Liver (tissue), 9 donors: ENCODE data around the gene KSR1. TPM values are rescaled to one million over a fixed set of nuclear protein-coding genes. Genes with fewer than 3 reads are reported as not detected.

ENCODE experiments used
- DNase-seq: peaks from one replicate; pipeline ENCODE4 v3.0.0-alpha.2; 2017; ENCODE audit warnings: low spot score
- H3K27ac ChIP-seq, 2 donors: one replicate each; pipeline ENCODE4 v1.7.0; 2013; ENCODE audit warnings: inconsistent platforms in 2 of 2, low read length in 2 of 2, control low read depth in 1 of 2, low read depth in 1 of 2, mild to moderate bottlenecking in 1 of 2
- H3K27me3 ChIP-seq, 4 donors: one replicate each; pipeline versions ENCODE4 v1.6.1 to v1.7.0; 2013; ENCODE audit warnings: low read length in 3 of 4, inconsistent platforms in 1 of 4, mild to moderate bottlenecking in 1 of 4, moderate library complexity in 1 of 4; ENCODE audit not compliant: control insufficient read depth in 4 of 4, insufficient read depth in 4 of 4
- H3K36me3 ChIP-seq, 4 donors: one replicate each; pipeline versions ENCODE4 v1.6.1 to v1.7.0; 2013; ENCODE audit warnings: low read length in 3 of 4, mild to moderate bottlenecking in 3 of 4, low read depth in 1 of 4, moderate library complexity in 1 of 4; ENCODE audit not compliant: control insufficient read depth in 4 of 4, insufficient read depth in 3 of 4
- H3K4me1 ChIP-seq, 4 donors: one replicate each; pipeline versions ENCODE4 v1.6.1 to v1.7.0; 2013; ENCODE audit warnings: low read length in 3 of 4, mild to moderate bottlenecking in 3 of 4, moderate library complexity in 1 of 4; ENCODE audit not compliant: control insufficient read depth in 4 of 4, insufficient read depth in 4 of 4
- H3K4me3 ChIP-seq, 3 donors: one replicate each; pipeline versions ENCODE4 v1.6.1 to v1.7.0; 2013; ENCODE audit warnings: low read length in 3 of 3, control low read depth in 1 of 3, low read depth in 1 of 3, mild to moderate bottlenecking in 1 of 3
- H3K9ac ChIP-seq, 2 donors: one replicate each; pipeline ENCODE4 v1.7.0; 2013; ENCODE audit warnings: low read length in 2 of 2, mild to moderate bottlenecking in 2 of 2, moderate library complexity in 2 of 2, control low read depth in 1 of 2, low read depth in 1 of 2
- H3K9me3 ChIP-seq, 4 donors: one replicate each; pipeline versions ENCODE4 v1.6.1 to v1.7.0; 2013; ENCODE audit warnings: low read length in 3 of 4; ENCODE audit not compliant: control insufficient read depth in 4 of 4
- CTCF ChIP-seq: fragments of 150-350 bp; IDR thresholded peaks from 2 replicates; pipeline ENCODE4 v1.5.1; 2017; ENCODE audit warnings: improper control_type of control experiment, low read depth, low read length; ENCODE audit not compliant: missing input control
- EGR1 ChIP-seq, 2 donors: IDR thresholded peaks; 2 replicates each; pipeline ENCODE4 v1.6.1; 2016 to 2018; ENCODE audit warnings: antibody characterized with exemption in 2 of 2, low read depth in 2 of 2
- FOXA1 ChIP-seq: IDR thresholded peaks from 2 replicates; pipeline ENCODE4 v1.6.1; 2016; ENCODE audit warnings: antibody characterized with exemption
- FOXA2 ChIP-seq: IDR thresholded peaks from 2 replicates; pipeline ENCODE4 v1.6.1; 2016; ENCODE audit warnings: antibody characterized with exemption
- GABPA ChIP-seq, 2 donors: IDR thresholded peaks in 1 of 2; conservative IDR thresholded peaks in 1 of 2; 2 replicates each; pipeline ENCODE4 v1.6.1; 2016; ENCODE audit warnings: antibody characterized with exemption in 2 of 2, mild to moderate bottlenecking in 1 of 2, moderate library complexity in 1 of 2
- HNF4G ChIP-seq: IDR thresholded peaks from 2 replicates; pipeline ENCODE4 v1.6.1; 2016; ENCODE audit warnings: antibody characterized with exemption
- JUND ChIP-seq, 2 donors: IDR thresholded peaks; 2 replicates each; pipeline ENCODE4 v1.6.1; 2016; ENCODE audit warnings: antibody characterized with exemption in 2 of 2
- MAX ChIP-seq: IDR thresholded peaks from 2 replicates; pipeline ENCODE4 v1.6.1; 2016; ENCODE audit warnings: antibody characterized with exemption
- NR2F2 ChIP-seq: IDR thresholded peaks from 2 replicates; pipeline ENCODE4 v1.6.1; 2016; ENCODE audit warnings: antibody characterized with exemption
- RAD21 ChIP-seq, 2 donors: IDR thresholded peaks; 2 replicates each; pipeline ENCODE4 v1.6.1; 2016; ENCODE audit warnings: antibody characterized with exemption in 2 of 2, mild to moderate bottlenecking in 2 of 2
- RXRA ChIP-seq, 2 donors: IDR thresholded peaks; 2 replicates each; pipeline ENCODE4 v1.6.1; 2017 to 2018; ENCODE audit warnings: antibody characterized with exemption in 2 of 2, mild to moderate bottlenecking in 1 of 2
- SP1 ChIP-seq: IDR thresholded peaks from 2 replicates; pipeline ENCODE4 v1.6.1; 2018; ENCODE audit warnings: antibody characterized with exemption, mild to moderate bottlenecking
- TAF1 ChIP-seq: conservative IDR thresholded peaks from 2 replicates; pipeline ENCODE4 v1.6.1; 2016; ENCODE audit warnings: antibody characterized with exemption, mild to moderate bottlenecking
- YY1 ChIP-seq: IDR thresholded peaks from 2 replicates; pipeline ENCODE4 v1.6.1; 2016; ENCODE audit warnings: antibody characterized with exemption, mild to moderate bottlenecking
- WGBS: extraction: QIAGEN DNeasy Blood & Tissue Kit; methylation state at CpG from one replicate; pipeline ENCODE4 v1.1.7; 2013; 5-methylcytosine and 5-hydroxymethylcytosine counted together
- polyA plus RNA-seq, 2 donors: library from polyadenylated mRNA; stranded (reverse) in 1 of 2; unstranded in 1 of 2; fragments of 200-250 nt in 1 of 2; fragments of >200 nt in 1 of 2; fragmentation: Nextera tagmentation in 1 of 2; extraction: Ambion mirVana in 1 of 2; gene quantifications; one replicate each; pipeline versions ENCODE4 v1.2.1 to v1.2.3, GENCODE V29; 2013 to 2015
- total RNA-seq, 2 donors: library from RNA; depleted of rRNA; stranded (reverse); fragments of >200 nt; gene quantifications; one replicate each; pipeline ENCODE4 v1.2.3, GENCODE V29; 2014
- TF ChIP-seq, protein P1 (sequence below): IDR thresholded peaks from 2 replicates; pipeline ENCODE4 v1.6.1; 2016; ENCODE audit warnings: antibody characterized with exemption
- TF ChIP-seq, protein P2 (sequence below): IDR thresholded peaks from 2 replicates; pipeline ENCODE4 v1.6.1; 2016; ENCODE audit warnings: antibody characterized with exemption, mild to moderate bottlenecking
- donor health status: healthy.
- donor health status: healthy.
- donor health status: healthy.
- donor health status: healthy.
- donor health status: healthy.

The KSR1 gene
- total and polyA plus RNA-seq, 4 donors: 1.2 to 9.0 (median 4.1) TPM

GRCh38 chr17:27533874-27534815 lies 77.9 kb downstream of the KSR1 start:
- no peak overlapping the region for H3K9ac ChIP-seq
- H3K9me3 ChIP-seq: no peaks in the 10 kb centered on the region
- no peak for DNase-seq
- H3K27ac ChIP-seq: no peak overlapping the region
- no peaks in the 10 kb centered on the region for H3K27me3 ChIP-seq
- TF ChIP-seq, protein P1, sequence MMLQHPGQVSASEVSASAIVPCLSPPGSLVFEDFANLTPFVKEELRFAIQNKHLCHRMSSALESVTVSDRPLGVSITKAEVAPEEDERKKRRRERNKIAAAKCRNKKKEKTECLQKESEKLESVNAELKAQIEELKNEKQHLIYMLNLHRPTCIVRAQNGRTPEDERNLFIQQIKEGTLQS: no peak
- no peak for TF ChIP-seq JUND (IDR thresholded peaks at IDR 0.05)
- no peak for TF ChIP-seq GABPA (IDR thresholded peaks at IDR 0.05 in 1 of 2, conservative IDR thresholded peaks at IDR 0.05 in 1 of 2)
- TF ChIP-seq FOXA1: no peak
- TF ChIP-seq SP1: no peak
- TF ChIP-seq RAD21 (IDR thresholded peaks at IDR 0.05): no peak
- TF ChIP-seq FOXA2: no peak
- no peak for TF ChIP-seq RXRA (IDR thresholded peaks at IDR 0.05)
- TF ChIP-seq YY1: no peak
- TF ChIP-seq, protein P2, sequence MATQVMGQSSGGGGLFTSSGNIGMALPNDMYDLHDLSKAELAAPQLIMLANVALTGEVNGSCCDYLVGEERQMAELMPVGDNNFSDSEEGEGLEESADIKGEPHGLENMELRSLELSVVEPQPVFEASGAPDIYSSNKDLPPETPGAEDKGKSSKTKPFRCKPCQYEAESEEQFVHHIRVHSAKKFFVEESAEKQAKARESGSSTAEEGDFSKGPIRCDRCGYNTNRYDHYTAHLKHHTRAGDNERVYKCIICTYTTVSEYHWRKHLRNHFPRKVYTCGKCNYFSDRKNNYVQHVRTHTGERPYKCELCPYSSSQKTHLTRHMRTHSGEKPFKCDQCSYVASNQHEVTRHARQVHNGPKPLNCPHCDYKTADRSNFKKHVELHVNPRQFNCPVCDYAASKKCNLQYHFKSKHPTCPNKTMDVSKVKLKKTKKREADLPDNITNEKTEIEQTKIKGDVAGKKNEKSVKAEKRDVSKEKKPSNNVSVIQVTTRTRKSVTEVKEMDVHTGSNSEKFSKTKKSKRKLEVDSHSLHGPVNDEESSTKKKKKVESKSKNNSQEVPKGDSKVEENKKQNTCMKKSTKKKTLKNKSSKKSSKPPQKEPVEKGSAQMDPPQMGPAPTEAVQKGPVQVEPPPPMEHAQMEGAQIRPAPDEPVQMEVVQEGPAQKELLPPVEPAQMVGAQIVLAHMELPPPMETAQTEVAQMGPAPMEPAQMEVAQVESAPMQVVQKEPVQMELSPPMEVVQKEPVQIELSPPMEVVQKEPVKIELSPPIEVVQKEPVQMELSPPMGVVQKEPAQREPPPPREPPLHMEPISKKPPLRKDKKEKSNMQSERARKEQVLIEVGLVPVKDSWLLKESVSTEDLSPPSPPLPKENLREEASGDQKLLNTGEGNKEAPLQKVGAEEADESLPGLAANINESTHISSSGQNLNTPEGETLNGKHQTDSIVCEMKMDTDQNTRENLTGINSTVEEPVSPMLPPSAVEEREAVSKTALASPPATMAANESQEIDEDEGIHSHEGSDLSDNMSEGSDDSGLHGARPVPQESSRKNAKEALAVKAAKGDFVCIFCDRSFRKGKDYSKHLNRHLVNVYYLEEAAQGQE: no peak
- TF ChIP-seq NR2F2: no peak
- TF ChIP-seq MAX: no peak
- TF ChIP-seq HNF4G: no peak
- TF ChIP-seq EGR1 (IDR thresholded peaks at IDR 0.05; ENCODE audit: low read depth in 2 of 2): no peak
- no peak for TF ChIP-seq CTCF
- no peak for TF ChIP-seq TAF1
- H3K36me3 ChIP-seq: no peaks in the 10 kb centered on the region
- H3K4me3 ChIP-seq: no peak overlapping the region
- WGBS: 92% methylated on average over 14 of the region's 14 CpGs
- H3K4me1 ChIP-seq: peaks cover 0 to 3% (median 2%) of the 10 kb centered on the region in 4 donors
